Osteoblast (primary cell): Measurements from ENCODE around the gene MRNIP. TPM values are rescaled to one million over a fixed set of nuclear protein-coding genes. Genes with fewer than 3 reads are reported as not detected.

Experiments
- DNase-seq: peaks from one replicate; pipeline ENCODE4 v3.0.0; 2011; ENCODE audit warnings: low spot score, mixed read lengths; ENCODE audit not compliant: insufficient read length; ENCODE audit errors: missing footprints
- H2AFZ ChIP-seq: 2 replicates; pipeline ENCODE4 v1.6.0; 2011; ENCODE audit warnings: mild to moderate bottlenecking, low read length
- H3K27ac ChIP-seq: 2 replicates; pipeline ENCODE4 v1.5.1; 2011; ENCODE audit warnings: mild to moderate bottlenecking, low read depth, low read length, moderate library complexity
- H3K27me3 ChIP-seq: 2 replicates; pipeline ENCODE4 v1.6.0; 2012; ENCODE audit warnings: mild to moderate bottlenecking, control low read depth, inconsistent platforms, low read length, moderate library complexity; ENCODE audit not compliant: insufficient read depth
- H3K36me3 ChIP-seq: 2 replicates; pipeline ENCODE4 v1.5.1; 2011; ENCODE audit warnings: mild to moderate bottlenecking, low read length, control low read depth, moderate library complexity; ENCODE audit not compliant: insufficient read depth
- H3K4me1 ChIP-seq: 2 replicates; pipeline ENCODE4 v1.5.1; 2011; ENCODE audit warnings: mild to moderate bottlenecking, low read length, control low read depth, moderate library complexity; ENCODE audit not compliant: insufficient read depth
- H3K4me2 ChIP-seq: 2 replicates; pipeline ENCODE4 v1.6.0; 2011; ENCODE audit warnings: mild to moderate bottlenecking, low read length; ENCODE audit not compliant: insufficient read depth
- H3K4me3 ChIP-seq: fragments of 200-600 bp; sonication (generic); 3 replicates; pipeline ENCODE4 v1.5.1; 2012; ENCODE audit warnings: mild to moderate bottlenecking, low read length, inconsistent platforms; ENCODE audit not compliant: insufficient read depth
- H3K79me2 ChIP-seq: 2 replicates; pipeline ENCODE4 v1.6.0; 2012; ENCODE audit warnings: mild to moderate bottlenecking, low read length, control low read depth, inconsistent platforms; ENCODE audit not compliant: insufficient read depth
- H3K9me3 ChIP-seq: 2 replicates; pipeline ENCODE4 v1.5.1; 2011; ENCODE audit warnings: low read depth, low read length, control low read depth
- H4K20me1 ChIP-seq: 2 replicates; pipeline ENCODE4 v1.6.0; 2012; ENCODE audit warnings: mild to moderate bottlenecking, low read length, control low read depth; ENCODE audit not compliant: insufficient read depth
- CTCF ChIP-seq: IDR thresholded peaks from 2 replicates; pipeline ENCODE4 v1.5.1; 2011; ENCODE audit warnings: mild to moderate bottlenecking, low read depth, low read length, moderate library complexity; ENCODE audit errors: extremely low read depth
- total RNA-seq: library from RNA; depleted of rRNA; stranded (reverse); fragments of >200 nt; gene quantifications from 2 replicates; pipeline ENCODE4 v1.2.3, GENCODE V29; 2012

MRNIP gene
- total RNA-seq, 1 donor: 10.1 TPM

DNA sequence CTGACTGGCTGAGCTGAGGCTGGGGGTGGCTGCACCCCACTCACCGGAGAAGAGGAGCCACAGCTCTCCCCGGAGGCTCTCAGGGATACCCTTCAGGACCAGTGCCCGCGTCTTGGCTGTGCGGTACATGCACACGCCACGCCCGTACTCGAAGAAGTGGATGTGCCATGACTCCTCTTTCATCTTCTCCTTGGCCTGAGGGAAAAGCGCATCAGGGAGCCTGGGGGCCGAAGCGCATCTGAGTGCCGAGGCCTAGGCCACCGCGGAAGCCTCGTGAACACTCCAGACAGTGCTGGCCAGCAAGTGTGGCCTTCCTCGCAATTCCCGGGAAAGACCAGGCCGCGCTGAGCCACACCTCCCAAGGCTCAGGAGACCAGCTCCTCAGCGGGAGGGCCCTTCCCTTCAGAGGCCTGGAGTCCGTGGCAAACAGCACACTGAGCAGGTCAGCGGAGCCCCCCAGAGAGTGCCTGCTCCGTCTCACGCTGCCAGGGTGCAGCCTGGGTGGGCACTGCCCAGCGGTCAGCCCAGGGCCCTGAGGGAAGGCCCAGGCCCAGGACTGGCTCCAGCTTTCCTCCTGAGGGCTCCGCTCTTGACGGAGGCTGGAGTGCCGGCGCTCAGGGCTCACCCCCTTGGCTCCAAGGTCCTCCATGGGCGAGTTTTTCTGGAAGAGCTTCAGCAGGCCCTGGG, 20.5 kb upstream of the MRNIP start:
- H4K20me1 ChIP-seq: no peaks in the 10 kb centered on the region
- H3K4me2 ChIP-seq: no peak overlapping the region
- H3K9me3 ChIP-seq: peaks cover 7% of the 10 kb centered on the region
- H2AFZ ChIP-seq: no peak overlapping the region
- H3K4me3 ChIP-seq: no peak overlapping the region
- DNase-seq: peak; percentile 78
- no peak for TF ChIP-seq CTCF
- no peaks in the 10 kb centered on the region for H3K27me3 ChIP-seq
- peaks cover 44% of the 10 kb centered on the region for H3K36me3 ChIP-seq
- no peaks in the 10 kb centered on the region for H3K4me1 ChIP-seq
- no peak overlapping the region for H3K27ac ChIP-seq
- no peaks in the 10 kb centered on the region for H3K79me2 ChIP-seq

DNA sequence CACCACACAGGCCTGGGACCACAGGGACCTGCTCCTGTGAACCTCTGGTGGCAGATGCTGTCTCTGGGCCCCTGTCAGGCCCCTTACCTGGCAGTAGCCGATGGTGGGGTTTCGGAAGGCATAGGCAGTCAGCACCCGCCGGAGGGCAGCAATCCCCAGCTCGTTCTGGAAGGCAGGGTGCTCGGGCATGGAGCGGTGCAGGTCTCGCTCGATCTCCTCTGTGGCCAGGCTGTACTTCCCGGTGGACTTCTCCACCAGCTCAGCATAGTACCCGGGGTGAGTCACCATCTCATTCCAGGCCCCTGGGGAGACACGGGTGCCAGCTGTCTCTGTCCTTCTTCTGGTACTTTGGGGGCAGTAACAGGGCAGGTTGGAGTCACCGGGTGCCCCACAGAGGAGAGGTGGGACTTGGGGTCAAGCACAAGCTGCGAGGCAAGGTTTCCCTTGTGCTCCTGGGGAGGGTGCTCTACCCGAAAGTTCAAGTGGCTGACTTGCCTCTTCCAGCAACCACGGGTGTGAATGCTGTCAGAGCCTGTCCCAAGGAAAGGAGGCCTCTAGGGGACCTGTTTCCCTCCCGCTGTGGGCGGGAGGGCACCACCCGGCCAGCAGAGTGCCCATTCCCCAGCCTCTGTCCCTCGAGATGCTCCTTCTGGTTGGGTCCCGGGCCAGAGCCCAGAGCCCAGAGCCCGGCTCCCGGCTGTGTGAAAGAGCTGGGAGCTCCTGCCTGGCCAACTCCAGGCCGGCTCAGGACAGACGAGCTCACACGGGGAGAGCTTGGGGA, 19.8 kb upstream of the MRNIP start:
- no peak overlapping the region for H3K4me2 ChIP-seq
- TF ChIP-seq CTCF: no peak
- H3K9me3 ChIP-seq: peaks cover 4% of the 10 kb centered on the region
- H3K27ac ChIP-seq: no peak overlapping the region
- no peaks in the 10 kb centered on the region for H3K27me3 ChIP-seq
- H2AFZ ChIP-seq: no peak overlapping the region
- H4K20me1 ChIP-seq: no peaks in the 10 kb centered on the region
- H3K36me3 ChIP-seq: peaks cover 38% of the 10 kb centered on the region
- no peak overlapping the region for H3K4me3 ChIP-seq
- DNase-seq: peak; percentile 93
- H3K79me2 ChIP-seq: no peaks in the 10 kb centered on the region
- no peaks in the 10 kb centered on the region for H3K4me1 ChIP-seq

GRCh38 chr5:179876610-179876952, 18.0 kb upstream of the MRNIP start:
- Histone ChIP-seq H2AFZ (no peak overlapping the region), H3K4me2 (no peak overlapping the region), H3K4me3 (no peak overlapping the region), H3K79me2 (no peaks in the 10 kb centered on the region), H4K20me1 (no peaks in the 10 kb centered on the region), H3K36me3 (peaks cover 44% of the 10 kb centered on the region), H3K9me3 (no peaks in the 10 kb centered on the region), H3K4me1 (no peaks in the 10 kb centered on the region), H3K27me3 (no peaks in the 10 kb centered on the region), H3K27ac (no peak overlapping the region)
- TF ChIP-seq CTCF: no peak
- no peak for DNase-seq
